Measurements from ENCODE around the gene DNMT3A.

DNA sequence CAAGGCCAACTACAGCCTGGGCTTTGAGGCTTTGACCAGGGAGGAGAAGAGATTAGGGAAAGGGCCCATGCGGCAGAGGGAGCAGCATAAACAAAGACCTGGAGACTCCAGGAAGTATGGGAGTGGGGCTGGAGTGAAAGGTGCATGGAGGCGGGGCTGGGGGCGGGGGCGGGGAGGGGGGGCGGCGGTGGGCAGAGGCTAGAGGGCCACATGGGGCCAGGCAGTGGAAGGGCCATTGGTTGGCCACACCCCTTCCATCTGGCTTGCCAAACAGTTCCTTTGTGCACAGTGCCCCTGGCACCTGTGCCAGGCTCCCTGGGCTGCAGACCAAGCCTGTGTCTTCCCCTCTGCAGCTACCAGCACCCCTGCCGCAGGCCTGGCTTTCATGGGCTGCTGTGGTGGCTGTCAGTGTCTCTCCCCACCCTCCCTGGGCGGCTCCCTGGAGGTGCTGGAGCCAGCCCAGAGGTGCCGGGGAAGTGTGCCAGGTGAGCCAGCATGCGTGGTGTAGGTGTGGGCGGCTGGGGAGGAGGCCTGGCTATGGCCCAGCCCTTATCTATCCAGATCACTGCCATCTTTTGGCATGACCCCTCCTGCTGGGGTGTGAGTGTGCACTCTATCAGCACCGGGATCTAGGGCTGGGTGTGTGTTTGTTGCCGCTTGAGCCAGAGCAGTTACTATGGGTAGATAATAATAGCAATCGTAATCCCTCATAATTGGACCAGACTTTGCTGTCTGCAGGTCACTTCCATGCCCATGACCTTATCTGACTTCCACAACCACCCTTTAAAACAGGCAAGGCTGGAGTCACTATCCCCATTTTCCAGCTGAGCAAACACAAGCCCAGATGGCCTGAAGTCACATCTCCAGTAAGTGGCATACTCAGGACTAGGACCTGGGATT lies 30.5 kb downstream of the DNMT3A start:
- TF ChIP-seq POLR2A (IDR thresholded peaks at IDR 0.05) = no peak
- TF ChIP-seq, protein P1, sequence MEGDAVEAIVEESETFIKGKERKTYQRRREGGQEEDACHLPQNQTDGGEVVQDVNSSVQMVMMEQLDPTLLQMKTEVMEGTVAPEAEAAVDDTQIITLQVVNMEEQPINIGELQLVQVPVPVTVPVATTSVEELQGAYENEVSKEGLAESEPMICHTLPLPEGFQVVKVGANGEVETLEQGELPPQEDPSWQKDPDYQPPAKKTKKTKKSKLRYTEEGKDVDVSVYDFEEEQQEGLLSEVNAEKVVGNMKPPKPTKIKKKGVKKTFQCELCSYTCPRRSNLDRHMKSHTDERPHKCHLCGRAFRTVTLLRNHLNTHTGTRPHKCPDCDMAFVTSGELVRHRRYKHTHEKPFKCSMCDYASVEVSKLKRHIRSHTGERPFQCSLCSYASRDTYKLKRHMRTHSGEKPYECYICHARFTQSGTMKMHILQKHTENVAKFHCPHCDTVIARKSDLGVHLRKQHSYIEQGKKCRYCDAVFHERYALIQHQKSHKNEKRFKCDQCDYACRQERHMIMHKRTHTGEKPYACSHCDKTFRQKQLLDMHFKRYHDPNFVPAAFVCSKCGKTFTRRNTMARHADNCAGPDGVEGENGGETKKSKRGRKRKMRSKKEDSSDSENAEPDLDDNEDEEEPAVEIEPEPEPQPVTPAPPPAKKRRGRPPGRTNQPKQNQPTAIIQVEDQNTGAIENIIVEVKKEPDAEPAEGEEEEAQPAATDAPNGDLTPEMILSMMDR (IDR thresholded peaks at IDR 0.05) = no peak
- TF ChIP-seq POLR2AphosphoS5 (IDR thresholded peaks at IDR 0.05) = peak in 1 of 3 donors; percentile 37
